HL-60 (cell line): ENCODE measurements around the gene CEP112.
"Not testable (repeated sequence)": the region's sequence is repeated elsewhere in the genome, so short reads cannot be mapped to it uniquely, and the experiment has no call there.

Source experiments
- DNase-seq, 2 experiments: peaks; one replicate each; pipeline ENCODE4 v3.0.0-alpha.2; 2010 to 2020; ENCODE audit warnings: low read depth in 1 of 2, low spot score in 1 of 2
- H3K27ac ChIP-seq: fragments of 250-450 bp; sonication (Bioruptor Pico); replicated peaks from 2 replicates; pipeline ENCODE4 v1.5.1; 2020; ENCODE audit warnings: mild to moderate bottlenecking, moderate library complexity
- H3K27me3 ChIP-seq: fragments of 250-450 bp; sonication (Bioruptor Pico); 2 replicates; pipeline ENCODE4 v1.5.1; 2021; ENCODE audit warnings: mild to moderate bottlenecking, moderate library complexity; ENCODE audit not compliant: insufficient read depth, poor library complexity, severe bottlenecking
- H3K4me3 ChIP-seq: replicated peaks from 2 replicates; pipeline ENCODE4 v1.5.1; 2011; ENCODE audit warnings: mild to moderate bottlenecking, control low read depth, low read length; ENCODE audit not compliant: insufficient read depth
- CTCF ChIP-seq: IDR thresholded peaks from one replicate; pipeline ENCODE4 v1.5.1; 2011; ENCODE audit warnings: low read length, control low read depth, inconsistent platforms; ENCODE audit not compliant: insufficient read depth
- GABPA ChIP-seq: IDR thresholded peaks from 2 replicates; pipeline ENCODE4 v1.6.1; 2012; ENCODE audit warnings: low read depth
- POLR2AphosphoS5 ChIP-seq: IDR thresholded peaks from 2 replicates; pipeline ENCODE4 v1.6.1; 2012; ENCODE audit warnings: low read depth
- REST ChIP-seq: IDR thresholded peaks from 2 replicates; pipeline ENCODE4 v1.6.1; 2012; ENCODE audit warnings: low read depth; ENCODE audit not compliant: insufficient replicate concordance
- SPI1 ChIP-seq: IDR thresholded peaks from 2 replicates; pipeline ENCODE4 v1.6.1; 2012; ENCODE audit warnings: low read depth, mild to moderate bottlenecking, borderline replicate concordance

CEP112 gene

GRCh38 chr17:65684631-65685030 is 507.3 kb downstream of the CEP112 start:
- Histone ChIP-seq H3K4me3 (no peak overlapping the region), H3K27ac (no peak overlapping the region), H3K27me3 (no peaks in the 10 kb centered on the region)
- DNase-seq: no peak
- TF ChIP-seq SPI1 (no peak), REST (no peak), CTCF (no peak), POLR2AphosphoS5 (no peak), GABPA (no peak)

- Histone ChIP-seq H3K27ac (no peak overlapping the region), H3K4me3 (no peak overlapping the region), H3K27me3 (no peaks in the 10 kb centered on the region)
- TF ChIP-seq SPI1 (no peak), GABPA (no peak), REST (no peak), CTCF (no peak), POLR2AphosphoS5 (no peak)
- no peak for DNase-seq
Observed at GRCh38 chr17:65683428-65683827, 508.5 kb downstream of the CEP112 start.

GRCh38 chr17:65681763-65682162 is 510.2 kb downstream of the CEP112 start:
- not testable (repeated sequence) for H3K27me3 ChIP-seq, H3K27ac ChIP-seq, DNase-seq, H3K4me3 ChIP-seq

- H3K4me3 ChIP-seq: no peak overlapping the region
- no peak for DNase-seq
- no peak for TF ChIP-seq GABPA
- no peak for TF ChIP-seq POLR2AphosphoS5
- no peak for TF ChIP-seq CTCF
- no peak for TF ChIP-seq REST
- no peak for TF ChIP-seq SPI1
- H3K27ac ChIP-seq: no peak overlapping the region
- no peaks in the 10 kb centered on the region for H3K27me3 ChIP-seq
Observed at GRCh38 chr17:65679165-65679845, 512.6 kb downstream of the CEP112 start.
